Measurements from ENCODE around the gene MGAT5.
A peak's percentile ranks its signal among the peaks of the same experiment; 100 is the strongest.
"Not testable (repeated sequence)": the region's sequence is repeated elsewhere in the genome, so short reads cannot be mapped to it uniquely, and the experiment has no call there.

Gene MGAT5

DNA sequence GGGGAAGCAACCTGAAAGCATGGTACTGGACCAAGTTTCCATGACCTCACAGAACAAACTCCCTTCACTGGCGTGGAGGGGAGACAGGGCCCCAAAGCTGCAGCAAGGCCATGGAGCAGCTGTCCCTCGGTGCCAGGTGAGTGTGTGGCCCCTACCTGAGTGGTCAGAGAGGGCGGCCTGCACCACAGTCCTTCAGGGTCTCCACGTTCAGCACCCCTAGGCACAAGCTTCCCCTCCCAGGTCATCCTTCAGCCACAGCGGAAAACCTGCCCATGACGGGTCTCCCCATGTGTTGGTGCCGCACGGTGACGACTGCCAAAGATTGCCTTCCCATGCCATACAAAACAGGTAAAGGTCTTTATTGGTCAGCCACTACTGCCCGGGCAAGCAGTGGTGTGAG is 201.6 kb downstream of the MGAT5 start:
- DNase-seq: peak; percentile 10

DNA sequence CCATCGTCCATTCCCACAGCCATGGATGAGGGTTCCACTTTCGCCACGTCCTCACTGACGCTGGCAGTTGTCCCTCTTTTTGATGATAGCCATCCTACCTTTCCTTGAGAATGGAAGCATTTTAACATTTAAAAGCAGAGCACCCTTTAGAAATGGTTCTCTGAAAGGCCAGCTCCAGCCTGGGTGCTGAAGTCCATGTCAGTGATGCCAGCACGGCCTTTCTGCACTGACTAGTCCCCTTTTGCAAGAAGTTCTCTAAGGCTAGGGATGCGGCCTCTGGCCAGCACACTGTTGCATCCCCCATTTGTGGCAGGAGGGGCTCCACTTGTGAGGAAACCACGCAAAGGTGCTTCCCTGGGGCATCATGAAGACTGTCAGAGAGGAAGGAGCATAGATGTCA is 203.5 kb downstream of the MGAT5 start:
- DNase-seq: no peak

DNA sequence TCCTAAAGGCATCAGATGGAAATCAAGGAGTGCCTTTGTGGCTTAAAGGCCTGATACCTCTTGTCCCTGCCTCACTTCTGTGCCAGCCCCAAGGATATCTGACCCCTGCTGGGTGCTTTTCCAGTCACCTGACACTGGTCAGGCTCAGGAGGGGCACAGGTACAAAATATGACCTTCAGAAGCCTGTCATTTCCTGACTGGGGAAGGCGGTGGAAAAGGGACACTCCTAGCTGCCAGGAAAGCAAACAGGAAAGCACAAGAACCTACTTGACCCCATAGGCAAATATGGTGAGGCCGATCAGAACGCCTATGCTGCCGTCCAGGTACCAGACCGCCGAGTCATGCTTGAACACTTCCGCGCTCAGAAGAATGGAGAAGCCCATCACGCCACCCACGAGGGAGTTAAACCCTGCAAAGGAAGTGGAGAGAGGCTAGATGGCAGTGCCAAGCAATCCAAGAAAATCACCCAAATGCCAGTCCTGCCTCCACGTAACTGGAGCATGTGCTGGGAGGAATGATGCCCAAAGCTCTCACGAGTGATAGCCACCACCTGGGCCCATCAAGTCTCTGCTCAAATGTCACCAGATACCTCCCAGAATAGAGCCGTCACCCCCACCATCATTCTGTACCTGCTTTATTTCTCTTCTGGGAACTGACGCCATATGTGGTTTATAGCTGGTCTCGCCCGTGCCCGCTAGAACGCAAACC is 204.0 kb downstream of the MGAT5 start:
- DNase-seq: peak; percentile 7

- DNase-seq: peak; percentile 8
Measured at GRCh38 chr2:134458473-134458853, 204.6 kb downstream of the MGAT5 start.

- peak; percentile 8 for DNase-seq
Measured at GRCh38 chr2:134458950-134459349, 205.1 kb downstream of the MGAT5 start.

DNA sequence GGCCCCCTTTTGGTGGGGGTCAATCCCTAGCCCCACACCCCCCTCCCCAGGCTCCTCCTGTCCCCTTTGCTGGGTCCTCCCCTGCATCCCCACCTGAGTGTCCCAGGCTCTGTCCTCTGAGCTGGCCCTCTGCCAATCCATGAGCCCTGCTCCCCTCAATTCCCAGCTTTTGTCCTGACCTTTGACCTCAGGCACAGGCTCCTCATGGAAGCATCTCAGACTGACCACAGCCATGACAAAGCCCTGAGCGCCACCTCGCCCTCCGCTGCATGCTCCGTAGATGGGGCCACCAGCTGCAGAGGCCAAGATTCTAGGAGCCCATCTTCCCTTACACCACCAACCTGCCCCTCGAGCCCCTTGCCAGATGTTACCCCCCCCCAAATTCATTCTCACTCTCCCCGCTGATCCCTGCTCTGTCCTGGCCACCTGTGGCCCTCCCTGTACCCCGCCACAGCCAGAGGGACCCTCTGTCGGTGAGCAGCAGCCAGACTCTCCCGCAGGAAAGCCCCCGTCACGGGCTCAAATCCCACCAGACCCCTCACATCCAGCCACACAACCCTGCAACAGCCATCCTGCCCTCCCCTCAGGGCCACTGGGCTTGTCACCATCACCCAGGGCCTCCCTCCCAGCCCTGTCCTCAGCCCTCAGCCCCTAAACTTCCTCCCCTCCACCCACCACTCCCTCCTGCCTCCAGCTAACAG is 206.0 kb downstream of the MGAT5 start:
- peak; percentile 2 for DNase-seq

DNA sequence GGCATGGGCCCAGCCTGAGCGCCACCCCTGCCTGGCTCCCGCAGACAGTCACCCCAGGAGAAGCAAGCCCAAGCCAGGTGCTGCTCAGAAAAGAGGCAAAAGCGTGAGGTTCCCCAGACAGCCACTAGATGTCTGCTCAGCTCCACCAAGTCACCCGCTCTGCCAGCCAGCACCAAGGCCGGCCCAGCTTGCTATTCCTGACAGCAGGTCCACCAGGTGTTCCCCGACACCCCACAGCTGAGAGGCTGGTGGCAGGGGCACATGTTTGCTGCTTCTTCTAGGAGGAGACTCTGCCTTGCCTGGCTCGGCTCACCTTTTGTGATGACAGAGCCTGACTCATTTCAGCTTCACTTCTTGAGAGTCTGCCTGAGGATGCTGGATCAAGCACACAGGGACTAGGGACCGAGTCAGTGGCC is 206.7 kb downstream of the MGAT5 start:
- peak; percentile 38 for DNase-seq

GRCh38 chr2:134461511-134461910 is 207.6 kb downstream of the MGAT5 start:
- no peak for DNase-seq

DNA sequence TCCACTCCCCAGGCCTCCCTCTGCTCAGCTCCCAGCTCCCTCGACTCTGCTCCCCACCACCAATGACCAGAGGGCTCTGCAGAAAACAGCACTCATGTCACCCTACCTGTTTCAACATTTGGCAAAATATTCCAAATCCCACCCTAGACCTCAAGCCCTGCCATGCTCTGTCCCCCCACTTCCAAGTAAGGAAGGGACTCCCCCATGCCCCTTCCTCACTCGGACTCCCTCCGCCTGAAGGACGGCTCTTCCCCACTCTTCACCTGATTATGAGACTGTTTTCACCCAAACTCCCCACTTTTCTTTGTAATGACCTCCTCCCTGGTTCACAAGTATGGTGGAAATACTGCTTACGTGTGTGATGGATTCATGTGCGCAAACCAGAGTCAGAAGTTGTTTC is 208.4 kb downstream of the MGAT5 start:
- no peak for DNase-seq

GRCh38 chr2:134462791-134463698 is 209.2 kb downstream of the MGAT5 start:
- DNase-seq: no peak

DNA sequence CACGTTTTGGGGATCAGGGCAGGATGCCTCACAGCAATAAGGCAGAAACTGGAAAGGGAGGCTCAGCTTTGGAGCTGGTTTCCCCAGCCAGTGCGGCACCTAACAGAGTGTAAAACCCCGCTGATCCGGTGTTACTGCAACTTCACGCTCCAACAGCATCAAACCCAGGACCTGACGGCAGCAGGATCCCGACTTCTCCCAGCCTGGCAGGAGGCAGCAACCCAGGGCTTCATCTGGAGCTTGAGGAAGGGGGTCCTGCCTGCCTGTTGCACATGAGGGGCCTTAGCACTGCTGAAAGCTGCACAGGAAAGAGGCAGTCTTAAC is 209.8 kb downstream of the MGAT5 start:
- no peak for DNase-seq

GRCh38 chr2:134465228-134466105 is 211.6 kb downstream of the MGAT5 start:
- no peak for DNase-seq

- DNase-seq: peak; percentile 30
Measured at GRCh38 chr2:134466141-134466540, 212.3 kb downstream of the MGAT5 start.

DNA sequence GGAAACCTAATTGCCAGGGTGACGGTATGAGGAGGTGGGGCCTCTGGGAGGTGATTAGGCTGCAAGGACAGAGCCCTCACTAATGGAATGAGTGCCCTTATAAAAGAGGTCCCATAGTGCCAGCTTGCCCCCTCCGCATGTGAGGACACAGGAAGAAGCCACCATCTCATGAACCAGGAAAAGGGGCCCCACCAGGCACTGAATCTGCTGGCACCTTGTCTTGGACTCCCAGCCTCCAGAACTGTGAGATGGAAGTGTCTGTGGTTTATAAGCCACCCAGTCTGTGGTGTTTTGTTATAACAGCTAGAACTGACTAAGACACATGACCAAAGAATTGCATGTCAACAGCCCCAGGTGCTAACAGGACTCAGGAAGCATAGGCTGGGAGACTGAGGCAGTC is 214.3 kb downstream of the MGAT5 start:
- DNase-seq: no peak

GRCh38 chr2:134468776-134469175 is 214.9 kb downstream of the MGAT5 start:
- DNase-seq: no peak

GRCh38 chr2:134469516-134470115 is 215.7 kb downstream of the MGAT5 start:
- DNase-seq: no peak

- DNase-seq: no peak
Measured at GRCh38 chr2:134470561-134471168, 216.8 kb downstream of the MGAT5 start.

GRCh38 chr2:134476982-134477381 is 223.1 kb downstream of the MGAT5 start:
- DNase-seq: not testable (repeated sequence)

DNA sequence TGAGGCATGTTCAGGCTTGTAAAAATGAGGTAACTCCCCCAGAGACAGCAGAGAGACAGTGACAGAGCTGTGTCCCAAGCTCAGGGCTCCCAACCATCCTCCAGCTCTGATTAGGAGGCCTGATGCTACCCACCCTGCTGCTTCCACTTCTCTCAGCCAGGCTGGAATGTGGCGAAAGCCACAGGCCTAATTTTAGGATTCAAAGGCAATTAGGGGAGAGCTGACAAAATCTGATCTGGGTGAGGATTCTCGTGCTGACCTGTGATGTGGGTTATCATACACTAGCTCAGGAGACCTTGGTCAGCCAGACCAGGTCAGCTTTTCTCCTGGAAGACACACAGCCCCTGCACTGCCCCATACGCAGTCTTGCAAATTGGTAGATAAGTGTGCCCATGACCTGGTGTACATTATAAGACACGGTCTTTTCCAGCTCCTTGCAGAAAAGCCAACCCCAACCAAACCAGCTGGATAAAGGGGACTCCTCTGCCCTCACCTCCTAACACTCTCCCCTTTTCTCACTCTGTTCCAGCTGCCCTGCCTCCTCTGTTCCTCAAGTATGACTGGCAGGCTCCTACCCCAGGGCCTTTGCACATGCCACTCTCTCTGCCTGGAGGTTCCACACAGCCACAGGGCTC is 225.9 kb downstream of the MGAT5 start:
- no peak for DNase-seq

DNA sequence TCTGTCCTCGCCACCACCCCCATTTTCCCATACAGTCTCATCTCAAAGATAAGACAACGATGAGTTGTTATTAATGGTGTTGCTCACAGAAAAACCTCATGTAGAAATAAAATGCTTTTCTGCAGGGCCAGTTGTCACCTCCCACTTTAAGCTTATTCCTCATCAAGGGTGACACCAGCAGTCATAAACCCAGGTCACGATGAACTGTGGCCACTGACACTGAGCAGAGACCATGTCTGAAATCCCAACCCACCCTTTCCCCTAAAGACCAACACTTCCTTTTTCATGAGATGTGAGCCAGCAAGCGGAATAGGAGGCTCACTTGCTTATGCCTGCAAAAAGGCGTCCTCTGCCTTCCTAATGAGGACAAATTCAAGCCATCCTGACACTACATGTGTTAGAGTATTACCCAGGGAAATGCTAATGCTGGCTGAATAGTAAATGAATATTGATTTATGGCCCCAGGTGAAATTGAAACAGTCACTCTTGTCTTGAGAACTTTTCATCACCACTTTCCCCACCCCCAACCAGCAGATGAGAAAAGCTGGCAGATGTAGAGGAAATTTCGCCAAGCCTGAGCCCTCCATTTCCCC is 228.4 kb downstream of the MGAT5 start:
- DNase-seq: no peak

Data from activated T-cell treated with anti-CD3 and anti-CD28 coated beads, Interleukin-2, amount 50 U/mL, for 1 hour (primary cell).